Motor neuron (in vitro differentiated cells): ENCODE measurements around the gene DEPDC5. TPM values are rescaled to one million over a fixed set of nuclear protein-coding genes. Genes with fewer than 3 reads are reported as not detected.
A peak's percentile ranks its signal among the peaks of the same experiment; 100 is the strongest.

Experiments
- ATAC-seq, 8 experiments: fragments of 200-7000 bp; cut with Tn5 transposase; replicated peaks in 6 of 8; 2 replicates each; pipeline ENCODE4 v1.8.0; 2021; ENCODE audit warnings: mild to moderate bottlenecking in 8 of 8, moderate library complexity in 8 of 8
- H3K27ac ChIP-seq, 2 donors: fragments of 250-450 bp; sonication (Bioruptor Pico); 2 replicates each; pipeline ENCODE4 v1.9.0; 2021; ENCODE audit warnings: antibody characterized with exemption in 2 of 2, mild to moderate bottlenecking in 2 of 2, moderate library complexity in 1 of 2
- H3K4me1 ChIP-seq, 2 donors: fragments of 250-450 bp; sonication (Bioruptor Pico); replicated peaks in 1 of 2; 2 replicates each; pipeline ENCODE4 v1.6.1; 2021; ENCODE audit warnings: antibody characterized with exemption in 2 of 2, mild to moderate bottlenecking in 2 of 2, moderate library complexity in 1 of 2
- H3K4me3 ChIP-seq, 5 donors: fragments of 250-450 bp; sonication (Bioruptor Pico); 2 replicates each; pipeline ENCODE4 v1.9.0; 2021; ENCODE audit warnings: antibody characterized with exemption in 5 of 5, mild to moderate bottlenecking in 5 of 5, moderate library complexity in 4 of 5
- WGBS, 10 experiments: fragments of 450-650 bp; shearing (Covaris generic); methylation state at CpG; one replicate each; pipeline ENCODE4 v1.0.0; 2022; 5-methylcytosine and 5-hydroxymethylcytosine counted together
- in situ Hi-C, 9 experiments: fragments of 400-800 bp; cut with MboI; loops; one replicate each; pipeline ENCODE4 v1.15.0; 2021; ENCODE audit warnings: low sequenced_read_pairs in 9 of 9, low pct_unique_long_range_greater_than_20kb in 2 of 9; ENCODE audit not compliant: unreplicated experiment in 9 of 9
- total RNA-seq, 8 experiments: library from RNA; unstranded; fragments of 300-600 nt; gene quantifications; 2 replicates each; pipeline versions ENCODE4 v1.2.3 to v1.2.4, GENCODE V29; 2022

DEPDC5 gene
- total RNA-seq, 8 experiments from 2014 or later, result 10.4 to 35.6 (median 14.6) TPM

- in situ Hi-C loops, result no loop called here
- WGBS, 10 experiments, result 100% methylated on average over 1 of the region's 1 CpG; no CpG with 5 or more reads in 7 of the 10 experiments
- no peaks in the 10 kb centered on the region for H3K4me1 ChIP-seq
- H3K4me3 ChIP-seq, result no peak overlapping the region
- no peak overlapping the region for H3K27ac ChIP-seq
- peak in 1 of 8 experiments; percentile 51 for ATAC-seq
Observed at GRCh38 chr22:31848411-31848810, 94.6 kb downstream of the DEPDC5 start.

DNA sequence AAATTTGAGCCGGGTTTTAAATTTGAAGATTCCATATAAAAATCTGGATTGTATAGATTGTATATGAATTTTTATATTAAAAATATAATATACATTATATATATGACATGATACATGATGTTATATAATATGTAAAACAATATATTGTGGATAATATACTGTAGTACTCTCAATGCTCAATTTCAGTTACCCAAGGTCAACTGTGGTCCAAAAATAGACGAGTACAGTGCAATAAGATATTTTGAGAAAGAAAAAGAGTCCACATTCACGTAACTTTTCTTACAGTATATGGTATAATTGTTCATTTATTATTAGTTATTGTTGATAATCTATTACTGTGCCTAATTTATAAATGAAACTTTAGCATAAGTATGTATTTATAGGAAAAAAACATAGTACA is 96.3 kb downstream of the DEPDC5 start:
- in situ Hi-C loops, result no loop called here
- no peak overlapping the region for H3K27ac ChIP-seq
- 88 to 100% (median 95%) methylated on average over 1 to 3 of the region's 3 CpGs; no CpG with 5 or more reads in 1 of the 10 experiments for WGBS, 10 experiments
- H3K4me1 ChIP-seq, result no peaks in the 10 kb centered on the region
- H3K4me3 ChIP-seq, result no peak overlapping the region
- ATAC-seq, result no peak

DNA sequence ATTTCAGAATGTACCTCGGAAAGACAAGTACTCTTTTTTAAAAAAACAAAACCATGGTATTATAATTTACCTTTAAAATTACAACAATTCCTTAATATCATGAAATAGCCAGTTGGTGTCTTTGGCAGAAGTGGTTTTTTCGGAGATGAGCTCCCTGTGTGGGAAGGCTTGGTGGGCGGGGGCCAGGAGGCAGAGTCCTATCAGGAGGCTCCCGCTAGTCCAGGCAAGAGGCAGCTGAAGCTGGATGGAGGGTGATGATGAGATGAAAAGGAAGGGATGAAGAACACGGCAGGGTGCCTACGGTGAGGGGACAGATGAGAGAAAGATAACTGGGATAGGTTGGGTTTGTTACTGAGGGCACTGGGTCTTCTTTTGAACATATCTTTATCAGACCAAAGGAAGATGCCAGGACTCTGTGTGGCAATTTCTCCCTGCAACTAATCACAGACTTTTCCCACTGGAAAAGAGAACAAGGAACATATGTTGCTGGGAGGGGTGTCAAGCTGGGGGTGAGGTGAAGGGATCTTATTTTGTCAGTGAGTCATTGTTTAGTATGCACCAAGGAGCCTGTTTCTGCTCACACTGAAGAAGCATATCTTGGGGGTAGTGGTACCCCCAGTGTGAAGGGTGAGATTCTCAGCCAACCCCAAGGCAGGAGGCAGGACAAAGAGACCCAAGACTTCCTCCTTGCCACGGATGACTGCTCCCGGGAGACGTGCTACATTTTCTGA is 99.0 kb downstream of the DEPDC5 start:
- Histone ChIP-seq H3K27ac (no peak overlapping the region), H3K4me1 (peaks cover 10% of the 10 kb centered on the region in 2 donors), H3K4me3 (no peak overlapping the region)
- in situ Hi-C loops, result no loop called here
- WGBS, 10 experiments, result 75 to 100% (median 89%) methylated on average over 1 to 8 of the region's 9 CpGs
- ATAC-seq, result peak in 2 of 8 experiments; percentile 29 to 51

DNA sequence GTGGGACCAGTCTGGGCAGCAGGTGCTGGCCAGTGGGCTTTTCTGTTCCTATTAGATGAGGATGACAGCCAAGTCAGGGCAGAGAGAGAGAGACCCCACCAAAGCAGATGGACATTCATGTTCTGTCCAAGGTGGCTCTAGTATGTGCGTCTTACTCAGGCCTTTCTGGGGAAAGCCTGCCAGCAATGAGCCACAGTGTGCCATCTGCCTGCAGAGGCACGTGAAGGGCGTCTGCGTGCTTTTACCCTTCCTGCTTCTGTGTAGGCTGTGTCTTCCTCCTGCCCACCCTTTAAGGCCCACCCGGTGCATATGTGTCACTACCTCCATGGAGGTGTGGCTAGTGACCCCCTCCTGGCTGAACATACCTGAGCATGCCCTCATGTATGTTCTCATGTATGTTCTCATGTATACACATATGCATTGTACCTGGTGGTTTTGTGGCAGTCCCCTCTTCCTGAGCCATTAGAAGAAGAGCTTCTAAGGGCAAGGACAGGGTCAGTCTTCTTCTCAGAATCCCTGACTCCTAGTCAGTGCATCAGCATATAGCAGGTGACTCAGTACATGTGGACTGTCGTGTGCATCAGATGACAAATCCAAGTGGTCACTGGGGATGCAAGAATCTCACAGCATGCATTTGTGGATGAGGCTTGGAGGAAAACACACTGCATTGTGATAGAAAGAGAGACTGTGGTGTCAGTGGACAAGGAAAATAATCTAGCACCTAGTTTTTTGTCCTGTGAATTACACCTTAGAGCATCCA is 100.1 kb downstream of the DEPDC5 start:
- 11 to 100% (median 89%) methylated on average over 1 to 3 of the region's 6 CpGs; no CpG with 5 or more reads in 5 of the 10 experiments for WGBS, 10 experiments
- H3K4me3 ChIP-seq, result no peak overlapping the region
- H3K4me1 ChIP-seq, result peaks cover 10% of the 10 kb centered on the region in 2 donors
- ATAC-seq, result peak in 7 of 8 experiments; percentile 34 to 81 (median 46)
- in situ Hi-C loops, result no loop called here
- no peak overlapping the region for H3K27ac ChIP-seq

DNA sequence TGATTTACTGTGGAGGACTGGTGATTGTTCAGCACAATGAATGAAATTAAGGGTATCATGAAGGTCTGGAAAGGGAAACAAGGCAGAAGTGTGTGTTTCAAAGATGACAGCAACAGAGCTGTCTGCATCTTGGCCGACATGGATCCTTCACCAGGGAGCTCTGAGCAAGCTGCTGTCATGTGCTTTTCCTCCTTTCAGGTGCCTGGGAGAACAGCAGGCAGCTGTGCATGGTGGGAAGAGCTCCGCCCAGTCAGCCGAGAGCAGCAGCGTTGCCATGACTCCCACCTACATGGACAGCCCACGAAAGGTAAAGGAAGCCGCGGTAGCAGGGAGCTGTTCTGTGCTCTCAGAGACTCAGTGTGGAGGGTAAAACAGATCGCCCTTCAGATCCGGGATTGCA is 103.4 kb downstream of the DEPDC5 start:
- in situ Hi-C loops, result no loop called here
- peaks cover 10% of the 10 kb centered on the region in 2 donors for H3K4me1 ChIP-seq
- H3K27ac ChIP-seq, result no peak overlapping the region
- H3K4me3 ChIP-seq, result no peak overlapping the region
- peak in 6 of 8 experiments; percentile 68 to 99 (median 98) for ATAC-seq
- WGBS, 10 experiments, result 27 to 81% (median 50%) methylated on average over 2 to 7 of the region's 9 CpGs; no CpG with 5 or more reads in 4 of the 10 experiments

DNA sequence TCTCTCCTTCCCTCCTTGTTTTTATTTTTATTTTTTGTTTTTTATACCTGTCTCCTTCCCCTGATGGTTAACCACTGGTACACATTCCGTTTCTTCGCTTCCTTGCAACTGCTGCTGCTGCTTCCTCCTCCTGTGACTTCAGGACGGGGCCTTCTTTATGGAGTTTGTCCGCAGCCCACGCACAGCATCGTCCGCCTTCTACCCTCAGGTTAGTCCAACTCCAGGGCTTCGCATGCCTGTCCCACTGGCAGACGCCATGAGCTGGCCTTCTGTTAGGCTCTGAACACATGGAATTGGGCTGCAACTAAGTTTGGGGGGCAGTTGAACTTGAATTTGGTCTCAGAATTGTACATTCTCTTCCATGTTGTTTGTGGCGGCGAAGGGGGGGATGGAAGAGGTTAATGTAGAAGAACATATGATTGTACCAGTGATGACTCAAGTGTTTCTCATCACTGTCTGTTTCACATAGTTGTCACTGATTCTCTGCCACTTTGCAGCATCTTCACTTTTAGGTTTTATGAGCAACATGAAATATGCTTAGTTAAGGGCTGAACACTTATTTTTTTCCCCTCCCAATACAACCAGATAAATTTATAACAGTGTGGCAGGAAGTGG is 107.5 kb downstream of the DEPDC5 start:
- no peak for ATAC-seq
- in situ Hi-C loops, result no loop called here

GRCh38 chr22:31866918-31867317 is 113.1 kb downstream of the DEPDC5 start:
- in situ Hi-C loops, result no loop called here
- ATAC-seq, result no peak
- no peak overlapping the region for H3K27ac ChIP-seq
- no peak overlapping the region for H3K4me3 ChIP-seq
- H3K4me1 ChIP-seq, result no peaks in the 10 kb centered on the region
- WGBS, 10 experiments, result 28 to 100% (median 71%) methylated on average over 2 to 4 of the region's 4 CpGs; no CpG with 5 or more reads in 1 of the 10 experiments

More for the DNA sequence above, 107.5 kb downstream of the DEPDC5 start:
- 91 to 100% (median 97%) methylated on average over 1 to 11 of the region's 11 CpGs for WGBS, 10 experiments
- Histone ChIP-seq H3K27ac (no peak overlapping the region), H3K4me1 (peaks cover 10% of the 10 kb centered on the region in 2 donors), H3K4me3 (no peak overlapping the region)

DNA sequence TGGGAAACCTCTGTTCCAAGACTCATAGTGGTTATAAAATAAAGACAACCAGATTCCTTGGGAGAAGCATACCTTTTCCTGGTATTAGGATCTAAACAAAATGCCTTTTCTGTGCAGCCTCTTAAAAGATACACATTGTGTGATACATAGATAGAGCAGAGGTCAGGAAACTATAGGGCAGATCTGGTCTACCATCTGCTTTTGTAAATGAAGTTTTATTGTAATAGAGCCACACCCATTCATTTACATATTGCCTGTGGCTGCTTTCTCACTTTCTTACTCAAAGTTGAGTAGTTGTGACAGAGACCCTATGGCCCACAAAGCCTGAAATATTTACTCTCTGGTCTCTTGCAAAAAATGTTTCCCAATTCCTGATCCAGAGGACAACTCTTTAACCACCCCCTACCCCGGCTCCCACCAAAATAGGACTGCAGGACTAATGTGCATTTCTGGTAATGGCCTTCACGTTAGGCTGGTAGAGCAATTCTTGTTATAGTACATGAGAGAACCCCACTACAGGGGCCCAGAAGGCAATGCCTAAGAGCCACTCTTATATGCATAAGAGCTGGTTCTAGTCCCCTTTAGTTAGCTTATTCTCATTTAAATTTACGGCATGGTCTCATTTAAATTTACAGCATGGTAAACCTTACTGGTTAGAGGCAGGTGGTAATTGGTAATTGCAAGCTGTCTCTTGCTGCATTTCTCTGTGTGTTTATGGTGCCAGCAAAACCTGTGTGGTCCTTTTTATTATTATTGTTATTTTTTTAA is 113.8 kb downstream of the DEPDC5 start:
- WGBS, 10 experiments, result 0 to 85% (median 70%) methylated on average over 1 to 3 of the region's 3 CpGs; no CpG with 5 or more reads in 2 of the 10 experiments
- in situ Hi-C loops, result no loop called here
- Histone ChIP-seq H3K4me3 (no peak overlapping the region), H3K27ac (no peak overlapping the region), H3K4me1 (no peaks in the 10 kb centered on the region)
- ATAC-seq, result peak in 3 of 8 experiments; percentile 76 to 93 (median 88)

GRCh38 chr22:31869739-31870138 is 115.9 kb downstream of the DEPDC5 start:
- no peaks in the 10 kb centered on the region for H3K4me1 ChIP-seq
- H3K27ac ChIP-seq, result no peak overlapping the region
- ATAC-seq, result peak in 3 of 8 experiments; percentile 21 to 77 (median 55)
- in situ Hi-C loops, result no loop called here
- no peak overlapping the region for H3K4me3 ChIP-seq
- WGBS, 10 experiments, result 33 to 77% (median 60%) methylated on average over 1 to 4 of the region's 5 CpGs; no CpG with 5 or more reads in 1 of the 10 experiments

DNA sequence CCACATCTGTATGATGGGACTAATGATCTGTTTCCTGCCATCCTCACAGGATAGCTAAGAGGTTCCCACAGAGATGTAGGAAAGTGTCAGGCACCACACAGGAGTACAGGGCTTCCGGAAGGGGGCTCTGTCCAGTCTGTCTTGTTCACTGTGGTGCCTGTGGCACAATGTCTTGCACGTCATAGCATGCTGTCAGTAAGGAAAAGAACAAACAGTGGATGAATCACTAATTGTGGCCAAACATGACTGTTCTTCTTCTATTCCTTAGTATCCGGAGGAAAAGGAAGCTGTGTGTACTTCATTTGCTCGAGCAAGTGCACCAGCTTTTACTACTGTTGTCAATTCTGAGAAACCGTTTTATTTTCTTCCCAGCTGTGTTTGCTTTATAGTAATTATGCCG is 117.1 kb downstream of the DEPDC5 start:
- WGBS, 10 experiments, result 23 to 100% (median 93%) methylated on average over 1 to 4 of the region's 6 CpGs
- peak in 2 of 8 experiments; percentile 31 to 44 for ATAC-seq
- Histone ChIP-seq H3K4me1 (no peaks in the 10 kb centered on the region), H3K4me3 (no peak overlapping the region), H3K27ac (no peak overlapping the region)
- in situ Hi-C loops, result no loop called here

DNA sequence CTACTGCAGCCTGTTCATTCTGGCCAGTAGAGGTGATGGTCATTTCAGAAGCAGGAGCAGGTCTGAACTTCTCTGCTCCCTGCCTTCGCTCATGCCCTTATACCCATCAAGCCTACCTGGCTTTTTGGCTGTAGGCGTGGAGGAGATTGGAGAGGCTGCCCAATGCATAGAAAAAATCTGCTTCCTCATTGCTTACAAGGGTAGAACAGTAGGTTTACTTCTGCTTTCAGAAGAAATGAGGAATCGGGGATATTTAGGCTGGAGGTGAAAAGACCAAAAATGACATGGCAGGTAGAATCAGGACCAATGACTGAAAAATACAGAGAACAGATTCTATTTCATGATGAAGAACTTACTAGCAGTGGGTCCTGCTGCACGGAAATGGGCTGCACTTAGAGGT is 117.7 kb downstream of the DEPDC5 start:
- 79 to 100% (median 90%) methylated on average over 1 to 3 of the region's 4 CpGs; no CpG with 5 or more reads in 1 of the 10 experiments for WGBS, 10 experiments
- in situ Hi-C loops, result no loop called here
- Histone ChIP-seq H3K4me1 (no peaks in the 10 kb centered on the region), H3K4me3 (no peak overlapping the region), H3K27ac (no peak overlapping the region)
- ATAC-seq, result no peak

DNA sequence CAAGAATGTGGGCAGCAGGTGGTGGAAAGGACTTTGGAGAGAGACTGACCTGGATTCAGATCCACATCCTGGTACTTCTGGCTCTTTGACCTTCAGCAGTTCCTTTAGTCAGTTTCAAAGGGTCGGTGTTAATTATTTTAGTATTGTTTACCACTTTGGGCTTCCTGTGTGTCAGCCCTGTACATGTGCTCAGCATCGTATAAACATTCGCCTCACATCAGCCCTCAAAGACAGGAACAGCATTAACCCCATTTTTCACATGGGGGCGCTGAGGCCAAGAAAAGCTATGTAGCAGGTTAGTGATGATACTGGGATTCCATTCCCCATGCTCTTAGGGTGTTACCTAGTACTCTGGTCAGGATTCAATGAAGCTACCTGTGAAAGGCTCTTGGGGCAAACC is 118.4 kb downstream of the DEPDC5 start:
- Histone ChIP-seq H3K27ac (no peak overlapping the region), H3K4me1 (no peaks in the 10 kb centered on the region), H3K4me3 (no peak overlapping the region)
- in situ Hi-C loops, result no loop called here
- peak in 2 of 8 experiments; percentile 37 to 55 for ATAC-seq
- WGBS, 10 experiments, result 57 to 87% (median 77%) methylated on average over 1 to 4 of the region's 4 CpGs; no CpG with 5 or more reads in 4 of the 10 experiments
